Prostate gland (tissue), 2 donors: Measurements from ENCODE around the gene IGLL5. TPM values are rescaled to one million over a fixed set of nuclear protein-coding genes. Genes with fewer than 3 reads are reported as not detected.
"Not testable (repeated sequence)": the region's sequence is repeated elsewhere in the genome, so short reads cannot be mapped to it uniquely, and the experiment has no call there.

Experiments used
- DNase-seq: peaks from one replicate; pipeline ENCODE4 v3.0.0-alpha.2; 2019; ENCODE audit warnings: low spot score
- H3K27ac ChIP-seq, 2 donors: fragments of 200-600 bp; sonication (generic); 2 replicates each; pipeline ENCODE4 v1.5.1; 2017 to 2019
- H3K27me3 ChIP-seq: fragments of 200-600 bp; sonication (generic); replicated peaks from 2 replicates; pipeline ENCODE4 v1.5.1; 2019; ENCODE audit not compliant: insufficient read depth
- H3K36me3 ChIP-seq, 2 donors: fragments of 200-600 bp; sonication (generic); 1 replicate in 1 of 2; 2 replicates in 1 of 2; pipeline versions ENCODE4 v1.5.1 to v1.8.1; 2017 to 2019
- H3K4me1 ChIP-seq: fragments of 200-600 bp; sonication (generic); replicated peaks from 2 replicates; pipeline ENCODE4 v1.5.1; 2019
- H3K4me3 ChIP-seq, 2 donors: fragments of 200-600 bp; sonication (generic); 2 replicates each; pipeline ENCODE4 v1.5.1; 2017 to 2019
- H3K9me3 ChIP-seq: fragments of 200-600 bp; sonication (generic); 2 replicates; pipeline ENCODE4 v1.5.1; 2017
- CTCF ChIP-seq, 4 experiments: fragments of 200-600 bp in 2 of 4; fragments of 450-650 bp in 2 of 4; sonication (generic) in 2 of 4; IDR thresholded peaks; 1 replicate in 3 of 4; 2 replicates in 1 of 4; pipeline ENCODE4 v1.5.1; 2016 to 2019; ENCODE audit warnings: antibody characterized with exemption in 4 of 4, mild to moderate bottlenecking in 2 of 4, moderate library complexity in 2 of 4
- POLR2A ChIP-seq: fragments of 450-650 bp; IDR thresholded peaks from one replicate; pipeline ENCODE4 v1.6.1; 2016; ENCODE audit warnings: antibody characterized with exemption, mild to moderate bottlenecking
- POLR2AphosphoS5 ChIP-seq: sonication (generic); formaldehyde crosslinking; IDR thresholded peaks from one replicate; pipeline ENCODE4 v1.6.1; 2017; ENCODE audit warnings: antibody characterized with exemption
- WGBS: methylation state at CpG from one replicate; pipeline ENCODE4 v1.1.5; 2018; 5-methylcytosine and 5-hydroxymethylcytosine counted together
- intact Hi-C: fragments of 100-400 bp; cut with DNase I; formaldehyde crosslinking; loops from one replicate; pipeline ENCODE4 v1.14.2; 2022
- total RNA-seq, 2 donors: library from RNA; depleted of rRNA; stranded (reverse); fragments of >200 nt; gene quantifications; one replicate each; pipeline ENCODE4 v1.1.0, GENCODE V29; 2016

Gene IGLL5
- total RNA-seq, 2 donors from 2014 or later: not detected

DNA sequence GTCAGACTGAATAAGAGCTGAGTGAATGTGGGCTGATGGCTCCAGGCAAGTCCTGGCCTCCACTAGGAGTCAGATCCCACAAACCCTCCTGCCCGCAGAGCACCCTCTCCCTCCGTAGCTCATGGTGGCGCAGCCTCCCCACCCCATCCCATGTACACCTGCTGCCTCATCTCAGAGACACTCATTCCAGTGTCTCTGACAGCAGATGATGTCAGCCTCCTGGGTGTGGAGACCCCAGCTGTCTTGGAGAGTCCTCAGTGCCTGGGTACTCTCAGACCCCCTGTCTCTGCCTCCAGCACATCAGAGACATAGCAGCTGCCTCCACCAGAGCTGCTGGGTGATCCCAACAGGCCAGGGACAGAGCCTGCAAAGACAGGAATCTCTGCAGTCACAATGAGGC lies 9.5 kb downstream of the IGLL5 start:
- Histone ChIP-seq H3K27ac (no peak overlapping the region), H3K4me1 (no peaks in the 10 kb centered on the region), H3K36me3 (no peaks in the 10 kb centered on the region), H3K4me3 (no peak overlapping the region), H3K9me3 (no peaks in the 10 kb centered on the region), H3K27me3 (no peaks in the 10 kb centered on the region)
- no peak for TF ChIP-seq POLR2AphosphoS5
- WGBS: 75% methylated on average over 2 of the region's 3 CpGs
- intact Hi-C loops: no loop called here
- DNase-seq: no peak

GRCh38 chr22:22897947-22898346 lies 10.3 kb downstream of the IGLL5 start:
- Histone ChIP-seq H3K4me3 (no peak overlapping the region), H3K9me3 (no peaks in the 10 kb centered on the region), H3K36me3 (no peaks in the 10 kb centered on the region), H3K4me1 (no peaks in the 10 kb centered on the region), H3K27me3 (no peaks in the 10 kb centered on the region), H3K27ac (no peak overlapping the region)
- 68% methylated on average over 5 of the region's 5 CpGs for WGBS
- TF ChIP-seq POLR2A: no peak
- no peak for TF ChIP-seq POLR2AphosphoS5
- TF ChIP-seq CTCF (IDR thresholded peaks at IDR 0.05): no peak
- intact Hi-C loops: no loop called here
- no peak for DNase-seq

- H3K4me3 ChIP-seq, H3K9me3 ChIP-seq, DNase-seq, intact Hi-C loops, H3K36me3 ChIP-seq, H3K27ac ChIP-seq, H3K27me3 ChIP-seq, H3K4me1 ChIP-seq: not testable (repeated sequence)
- 25% methylated on average over 1 of the region's 1 CpG for WGBS
Observed at GRCh38 chr22:22898411-22898950, 10.9 kb downstream of the IGLL5 start.

DNA sequence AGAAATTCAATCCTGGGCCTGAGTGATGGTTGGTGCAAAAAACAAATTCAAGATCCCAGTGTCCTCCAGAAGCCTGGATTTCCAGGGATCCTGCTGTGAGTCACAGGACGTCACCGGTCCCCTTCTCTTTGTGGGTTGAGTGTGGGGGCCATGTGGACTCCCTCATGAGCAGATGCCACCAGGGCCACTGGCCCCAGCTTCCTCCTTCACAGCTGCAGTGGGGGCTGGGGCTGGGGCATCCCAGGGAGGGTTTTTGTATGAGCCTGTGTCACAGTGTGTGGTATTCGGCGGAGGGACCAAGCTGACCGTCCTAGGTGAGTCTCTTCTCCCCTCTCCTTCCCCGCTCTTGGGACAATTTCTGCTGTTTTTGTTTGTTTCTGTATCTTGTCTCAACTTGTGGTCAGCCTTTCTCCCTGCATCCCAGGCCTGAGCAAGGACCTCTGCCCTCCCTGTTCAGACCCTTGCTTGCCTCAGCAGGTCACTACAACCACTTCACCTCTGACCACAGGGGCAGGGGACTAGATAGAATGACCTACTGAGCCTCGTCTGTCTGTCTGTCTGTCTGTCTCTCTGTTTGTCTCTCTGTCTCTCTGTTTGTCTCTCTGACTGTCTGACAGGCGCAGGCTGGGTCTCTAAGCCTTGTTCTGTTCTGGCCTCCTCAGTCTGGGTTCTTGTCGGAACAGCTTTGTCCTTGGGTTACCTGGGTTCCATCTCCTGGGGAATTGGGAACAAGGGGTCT lies 11.9 kb downstream of the IGLL5 start:
- H3K4me1 ChIP-seq, intact Hi-C loops, H3K36me3 ChIP-seq, H3K27me3 ChIP-seq, H3K27ac ChIP-seq, H3K9me3 ChIP-seq, H3K4me3 ChIP-seq, DNase-seq: not testable (repeated sequence)
- WGBS: 85% methylated on average over 8 of the region's 9 CpGs

- 89% methylated on average over 11 of the region's 16 CpGs for WGBS
- H3K36me3 ChIP-seq, H3K27me3 ChIP-seq, H3K4me3 ChIP-seq, H3K27ac ChIP-seq, intact Hi-C loops, H3K4me1 ChIP-seq, H3K9me3 ChIP-seq, DNase-seq: not testable (repeated sequence)
Observed at GRCh38 chr22:22900527-22901205, 13.1 kb downstream of the IGLL5 start.

DNA sequence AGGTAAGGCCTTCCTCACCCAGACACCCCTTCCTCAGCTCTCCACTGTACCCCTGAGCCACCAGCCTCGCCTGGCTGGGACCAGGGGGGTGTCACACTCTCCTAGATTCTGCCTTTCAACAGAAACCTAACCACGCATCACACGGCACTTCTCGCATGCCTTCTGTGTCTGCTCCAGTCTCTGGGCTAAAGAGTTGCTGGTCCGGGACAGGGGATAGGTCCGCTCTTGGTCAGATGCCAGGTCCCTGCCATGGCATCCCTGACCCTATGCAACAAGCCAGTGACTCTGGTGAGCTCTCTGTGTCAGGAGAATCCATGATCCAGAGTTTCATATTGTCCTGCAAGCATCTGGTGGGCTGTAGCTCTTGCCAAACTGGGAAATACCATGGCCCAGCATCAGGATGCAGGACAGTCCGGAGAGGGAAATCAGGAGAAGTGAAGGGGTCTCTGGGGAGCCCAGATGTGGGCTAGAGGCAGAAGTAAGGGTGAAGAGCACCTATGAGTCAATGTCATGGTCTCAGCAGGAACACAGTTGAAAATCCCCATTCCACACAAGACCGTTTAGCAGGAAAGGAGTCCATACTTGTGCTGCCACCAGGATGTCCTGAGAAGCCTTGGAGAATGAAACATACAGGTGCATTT lies 14.1 kb downstream of the IGLL5 start:
- Histone ChIP-seq H3K36me3 (no peaks in the 10 kb centered on the region), H3K27ac (no peak overlapping the region), H3K4me1 (no peaks in the 10 kb centered on the region), H3K9me3 (no peaks in the 10 kb centered on the region), H3K27me3 (no peaks in the 10 kb centered on the region), H3K4me3 (no peak overlapping the region)
- WGBS: 85% methylated on average over 8 of the region's 8 CpGs
- TF ChIP-seq POLR2AphosphoS5 (no peak), POLR2A (no peak), CTCF (IDR thresholded peaks at IDR 0.05) (no peak)
- DNase-seq: no peak
- intact Hi-C loops: no loop called here
